Panc1 (cell line): Measurements from ENCODE around the gene SLC25A38. TPM values are rescaled to one million over a fixed set of nuclear protein-coding genes. Genes with fewer than 3 reads are reported as not detected.

ENCODE experiments used
- ATAC-seq: fragments of 200-7000 bp; cut with Tn5 transposase; 2 replicates; pipeline ENCODE4 v1.9.1; 2020; ENCODE audit warnings: mild to moderate bottlenecking, moderate library complexity
- BruUV-seq: library from RNA; stranded (reverse); fragments of 400-500 nt; replicated peaks from 2 replicates; lab custom pipeline; 2021; lab: Mats Ljungman, UMichigan
- CTCF ChIA-PET: fragments of 300-600 bp; sonication (Branson Sonifier 250); formaldehyde crosslinking; loops from one replicate; lab custom pipeline; 2022; ENCODE audit warnings: antibody characterized with exemption; lab: Charles Lee
- POLR2A ChIA-PET: fragments of 300-600 bp; sonication (Branson Sonifier 250); formaldehyde crosslinking; loops from one replicate; lab custom pipeline; 2022; ENCODE audit warnings: antibody characterized with exemption; lab: Charles Lee
- DNase-seq: peaks from one replicate; pipeline ENCODE4 v3.0.0-alpha.2; 2010; ENCODE audit warnings: low read depth, low spot score
- H3K27ac ChIP-seq: 2 replicates; pipeline ENCODE4 v1.5.1; 2011; ENCODE audit warnings: mild to moderate bottlenecking, low read length, inconsistent platforms
- H3K27me3 ChIP-seq: fragments of 200-500 bp; sonication (Bioruptor generic); 2 replicates; pipeline ENCODE4 v1.6.0; 2014; ENCODE audit warnings: low read length, inconsistent platforms; ENCODE audit not compliant: control insufficient read depth, insufficient read depth
- H3K36me3 ChIP-seq: fragments of 200-500 bp; sonication (Bioruptor generic); 2 replicates; pipeline ENCODE4 v1.5.1; 2014; ENCODE audit warnings: inconsistent platforms, mild to moderate bottlenecking, low read length, moderate library complexity; ENCODE audit not compliant: control insufficient read depth, insufficient read depth
- H3K4me1 ChIP-seq: 2 replicates; pipeline ENCODE4 v1.5.1; 2011; ENCODE audit warnings: inconsistent platforms, mild to moderate bottlenecking, low read length, moderate library complexity; ENCODE audit not compliant: control insufficient read depth, insufficient read depth
- H3K4me3 ChIP-seq, 2 experiments: 2 replicates each; pipeline ENCODE4 v1.5.1; 2011 to 2012; ENCODE audit warnings: low read depth in 2 of 2, low read length in 2 of 2, mild to moderate bottlenecking in 2 of 2, inconsistent platforms in 1 of 2, moderate library complexity in 1 of 2
- H3K9me3 ChIP-seq: fragments of 200-500 bp; sonication (Bioruptor generic); 2 replicates; pipeline ENCODE4 v1.5.1; 2014; ENCODE audit warnings: low read depth, mild to moderate bottlenecking, inconsistent platforms, low read length, moderate library complexity; ENCODE audit not compliant: control insufficient read depth, insufficient read depth
- CTCF ChIP-seq: fragments of 450-650 bp; IDR thresholded peaks from 2 replicates; pipeline ENCODE4 v1.5.1; 2017; ENCODE audit warnings: mild to moderate bottlenecking
- POLR2AphosphoS5 ChIP-seq: IDR thresholded peaks from 2 replicates; pipeline ENCODE4 v1.6.1; 2012; ENCODE audit warnings: mild to moderate bottlenecking, low read depth, low read length, moderate library complexity
- REST ChIP-seq, 2 experiments: IDR thresholded peaks; 2 replicates each; pipeline ENCODE4 v1.6.1; 2011 to 2012; ENCODE audit warnings: low read depth in 2 of 2, control low read depth in 1 of 2, low read length in 1 of 2, mild to moderate bottlenecking in 1 of 2, moderate library complexity in 1 of 2; ENCODE audit not compliant: insufficient read depth in 1 of 2
- SIN3A ChIP-seq: IDR thresholded peaks from 2 replicates; pipeline ENCODE4 v1.6.1; 2012; ENCODE audit warnings: low read depth, mild to moderate bottlenecking, low read length, moderate library complexity, borderline replicate concordance; ENCODE audit not compliant: insufficient read depth
- TCF7L2 ChIP-seq: IDR thresholded peaks from 2 replicates; pipeline ENCODE4 v1.6.1; 2011; ENCODE audit warnings: mild to moderate bottlenecking, low read depth, low read length, inconsistent platforms
- in situ Hi-C: cut with HindIII; loops from 2 replicates; pipeline ENCODE4 v1.10.0; 2016; ENCODE audit warnings: low sequenced_read_pairs, low pct_unique_long_range_greater_than_20kb
- intact Hi-C: fragments of 100-400 bp; cut with micrococcal nuclease; formaldehyde crosslinking; loops from one replicate; pipeline ENCODE4 v1.10.0; 2022; ENCODE audit not compliant: unreplicated experiment
- total RNA-seq: library from RNA; stranded (reverse); gene quantifications from one replicate; pipeline ENCODE4 v1.2.1, GENCODE V29; 2021; ENCODE audit not compliant: unreplicated experiment

SLC25A38 gene
- total RNA-seq, 1 experiment from 2014 or later: 21.5 TPM

- no peak for ATAC-seq
- H3K4me1 ChIP-seq: no peaks in the 10 kb centered on the region
- no peak overlapping the region for H3K27ac ChIP-seq
- H3K9me3 ChIP-seq: no peaks in the 10 kb centered on the region
- H3K36me3 ChIP-seq: no peaks in the 10 kb centered on the region
- POLR2A ChIA-PET: no interaction called here
- in situ Hi-C loops: no loop called here
- no peaks in the 10 kb centered on the region for H3K27me3 ChIP-seq
- intact Hi-C loops: no loop called here
- BruUV-seq: no TSS peak
- no peak overlapping the region for H3K4me3 ChIP-seq
- CTCF ChIA-PET: no interaction called here
- no peak for DNase-seq
- TF ChIP-seq REST (IDR thresholded peaks at IDR 0.05; ENCODE audit: insufficient read depth in 1 of 2, low read depth in 2 of 2, low read length in 1 of 2): no peak
- no peak for TF ChIP-seq CTCF
- no peak for TF ChIP-seq TCF7L2
- no peak for TF ChIP-seq SIN3A
Observed at GRCh38 chr3:39438880-39439279, 55.7 kb downstream of the SLC25A38 start.

- no peak for ATAC-seq
- ChIA-PET POLR2A (no interaction called here), CTCF (no interaction called here)
- BruUV-seq: no TSS peak
- DNase-seq: no peak
- no peak overlapping the region for H3K27ac ChIP-seq
- H3K4me3 ChIP-seq: no peak overlapping the region
- H3K36me3 ChIP-seq: no peaks in the 10 kb centered on the region
- TF ChIP-seq TCF7L2 (no peak), CTCF (no peak), REST (IDR thresholded peaks at IDR 0.05; ENCODE audit: insufficient read depth in 1 of 2, low read depth in 2 of 2, low read length in 1 of 2) (no peak), SIN3A (no peak), POLR2AphosphoS5 (no peak)
- intact Hi-C loops (no loop called here), in situ Hi-C loops (no loop called here)
- no peaks in the 10 kb centered on the region for H3K27me3 ChIP-seq
- H3K4me1 ChIP-seq: no peaks in the 10 kb centered on the region
- H3K9me3 ChIP-seq: no peaks in the 10 kb centered on the region
Observed at GRCh38 chr3:39440316-39440715, 57.1 kb downstream of the SLC25A38 start.
